Hepatocyte (in vitro differentiated cells): ENCODE results near the gene SPATA24. TPM values are rescaled to one million over a fixed set of nuclear protein-coding genes. Genes with fewer than 3 reads are reported as not detected.

ENCODE experiments used
- DNase-seq: peaks from one replicate; pipeline ENCODE4 v3.0.0-alpha.2; 2016; ENCODE audit warnings: low spot score
- H2AFZ ChIP-seq: fragments of 200-600 bp; sonication (generic); 2 replicates; pipeline ENCODE4 v1.6.0; 2016; ENCODE audit warnings: antibody characterized with exemption, mild to moderate bottlenecking
- H3K27ac ChIP-seq: fragments of 200-600 bp; sonication (generic); 2 replicates; pipeline ENCODE4 v1.5.1; 2016; ENCODE audit warnings: mild to moderate bottlenecking
- H3K27me3 ChIP-seq: fragments of 200-600 bp; sonication (generic); 2 replicates; pipeline ENCODE4 v1.6.1; 2016
- H3K36me3 ChIP-seq: fragments of 200-600 bp; sonication (generic); replicated peaks from 2 replicates; pipeline ENCODE4 v1.5.1; 2016; ENCODE audit warnings: low read depth; ENCODE audit not compliant: insufficient read depth
- H3K4me1 ChIP-seq: fragments of 200-600 bp; sonication (generic); 2 replicates; pipeline ENCODE4 v1.5.1; 2016; ENCODE audit warnings: mild to moderate bottlenecking, moderate library complexity; ENCODE audit not compliant: insufficient read depth
- H3K4me2 ChIP-seq: fragments of 200-600 bp; sonication (generic); 2 replicates; pipeline ENCODE4 v1.6.0; 2016
- H3K4me3 ChIP-seq: fragments of 200-600 bp; sonication (generic); 2 replicates; pipeline ENCODE4 v1.5.1; 2016; ENCODE audit warnings: mild to moderate bottlenecking
- H3K79me2 ChIP-seq: fragments of 200-600 bp; sonication (generic); 2 replicates; pipeline ENCODE4 v1.6.0; 2017; ENCODE audit warnings: mild to moderate bottlenecking
- H3K9me2 ChIP-seq: fragments of 200-600 bp; sonication (generic); replicated peaks from 2 replicates; pipeline ENCODE4 v1.6.0; 2017; ENCODE audit warnings: mild to moderate bottlenecking; ENCODE audit not compliant: insufficient read depth
- H3K9me3 ChIP-seq: fragments of 200-600 bp; sonication (generic); 2 replicates; pipeline ENCODE4 v1.5.1; 2016; ENCODE audit warnings: low read depth, mild to moderate bottlenecking
- H4K20me1 ChIP-seq: fragments of 200-600 bp; sonication (generic); 2 replicates; pipeline ENCODE4 v1.6.0; 2016; ENCODE audit warnings: mild to moderate bottlenecking; ENCODE audit not compliant: insufficient read depth, poor library complexity, severe bottlenecking
- CTCF ChIP-seq: fragments of 200-600 bp; sonication (generic); IDR thresholded peaks from 2 replicates; pipeline ENCODE4 v1.5.1; 2016; ENCODE audit warnings: antibody characterized with exemption, mild to moderate bottlenecking; ENCODE audit not compliant: poor library complexity
- EZH2 ChIP-seq: fragments of 200-600 bp; sonication (generic); IDR thresholded peaks from 2 replicates; pipeline ENCODE4 v1.6.1; 2016; ENCODE audit warnings: antibody characterized with exemption, mild to moderate bottlenecking, borderline replicate concordance
- EZH2phosphoT487 ChIP-seq: fragments of 200-600 bp; sonication (generic); IDR thresholded peaks from one replicate; pipeline ENCODE4 v1.6.1; 2018; ENCODE audit warnings: antibody characterized with exemption, mild to moderate bottlenecking, low read depth, moderate library complexity; ENCODE audit not compliant: unreplicated experiment, severe bottlenecking
- WGBS: methylation state at CpG from one replicate; pipeline ENCODE4 v1.1.6; 2016; ENCODE audit warnings: low lambda C conversion rate; ENCODE audit errors: missing lambda C conversion rate; 5-methylcytosine and 5-hydroxymethylcytosine counted together
- polyA plus RNA-seq: library from polyadenylated mRNA; unstranded; fragments of >200 nt; fragmentation: Nextera tagmentation; extraction: Ambion mirVana; gene quantifications from 2 replicates; pipeline ENCODE4 v1.2.1, GENCODE V29; 2016
- total RNA-seq: library from RNA; depleted of rRNA; stranded (reverse); fragments of >200 nt; gene quantifications from 2 replicates; pipeline ENCODE4 v1.2.3, GENCODE V29; 2014

SPATA24 gene
- total and polyA plus RNA-seq, 2 experiments from 2014 or later: 6.3 to 9.8 TPM

GRCh38 chr5:139439013-139439903 lies 35.4 kb upstream of the SPATA24 start, which contains the start of gene DNAJC18:
Gene DNAJC18 (minus strand): TSS chr5:139439525. CDS start chr5:139439445, 80 bp downstream.
- peak within 1 kb of the TSS; percentile 97 for H2AFZ ChIP-seq
- H3K9me3 ChIP-seq: no peaks in the 10 kb centered on the region
- DNase-seq: peak; percentile 95
- no peak for TF ChIP-seq EZH2phosphoT487
- peak within 1 kb of the TSS; percentile 90 for H3K4me3 ChIP-seq
- WGBS: 6% methylated on average over 39 of the region's 49 CpGs
- H3K9me2 ChIP-seq: no peaks in the 10 kb centered on the region
- H3K4me2 ChIP-seq: peak within 1 kb of the TSS; percentile 88
- H3K79me2 ChIP-seq: no peaks in the 10 kb centered on the region
- no peaks in the 10 kb centered on the region for H4K20me1 ChIP-seq
- no peaks in the 10 kb centered on the region for H3K27me3 ChIP-seq
- peaks cover 11% of the 10 kb centered on the region for H3K4me1 ChIP-seq
- H3K36me3 ChIP-seq: no peaks in the 10 kb centered on the region
- peak within 1 kb of the TSS; percentile 98 for H3K27ac ChIP-seq

- H3K79me2 ChIP-seq: no peaks in the 10 kb centered on the region
- no peaks in the 10 kb centered on the region for H3K9me2 ChIP-seq
- peaks cover 8% of the 10 kb centered on the region for H3K4me1 ChIP-seq
- no peaks in the 10 kb centered on the region for H3K36me3 ChIP-seq
- no peak for TF ChIP-seq EZH2phosphoT487
- no peak for TF ChIP-seq EZH2
- 32% methylated on average over 8 of the region's 8 CpGs for WGBS
- peak overlapping the region; percentile 97 for H2AFZ ChIP-seq
- no peaks in the 10 kb centered on the region for H3K9me3 ChIP-seq
- peak overlapping the region; percentile 90 for H3K4me3 ChIP-seq
- peak overlapping the region; percentile 88 for H3K4me2 ChIP-seq
- no peak for DNase-seq
- peak overlapping the region; percentile 98 for H3K27ac ChIP-seq
- H4K20me1 ChIP-seq: no peaks in the 10 kb centered on the region
- no peaks in the 10 kb centered on the region for H3K27me3 ChIP-seq
Observed at GRCh38 chr5:139438707-139439012, 34.8 kb upstream of the SPATA24 start.

- H3K9me2 ChIP-seq: no peaks in the 10 kb centered on the region
- no peak overlapping the region for H3K27ac ChIP-seq
- H3K9me3 ChIP-seq: no peaks in the 10 kb centered on the region
- no peak for DNase-seq
- H3K4me3 ChIP-seq: no peak overlapping the region
- H3K79me2 ChIP-seq: no peaks in the 10 kb centered on the region
- no peak for TF ChIP-seq EZH2phosphoT487
- TF ChIP-seq EZH2: no peak
- no peak for TF ChIP-seq CTCF
- H4K20me1 ChIP-seq: no peaks in the 10 kb centered on the region
- H3K4me2 ChIP-seq: no peak overlapping the region
- H3K36me3 ChIP-seq: no peaks in the 10 kb centered on the region
- WGBS: 92% methylated on average over 3 of the region's 3 CpGs
- peaks cover 6% of the 10 kb centered on the region for H3K4me1 ChIP-seq
- H3K27me3 ChIP-seq: no peaks in the 10 kb centered on the region
- H2AFZ ChIP-seq: no peak overlapping the region
Observed at GRCh38 chr5:139435676-139436075, 31.8 kb upstream of the SPATA24 start.

GRCh38 chr5:139431706-139432105 lies 27.8 kb upstream of the SPATA24 start:
- WGBS: 82% methylated on average over 1 of the region's 1 CpG
- no peaks in the 10 kb centered on the region for H3K79me2 ChIP-seq
- no peaks in the 10 kb centered on the region for H3K27me3 ChIP-seq
- no peaks in the 10 kb centered on the region for H4K20me1 ChIP-seq
- no peak for DNase-seq
- H2AFZ ChIP-seq: no peak overlapping the region
- no peaks in the 10 kb centered on the region for H3K9me3 ChIP-seq
- no peak overlapping the region for H3K27ac ChIP-seq
- H3K4me2 ChIP-seq: no peak overlapping the region
- no peaks in the 10 kb centered on the region for H3K4me1 ChIP-seq
- no peaks in the 10 kb centered on the region for H3K36me3 ChIP-seq
- TF ChIP-seq EZH2phosphoT487 (no peak), EZH2 (no peak), CTCF (no peak)
- no peak overlapping the region for H3K4me3 ChIP-seq
- no peaks in the 10 kb centered on the region for H3K9me2 ChIP-seq
